Gastrocnemius medialis (tissue), 4 donors: Measurements from ENCODE around the gene IMP3. TPM values are rescaled to one million over a fixed set of nuclear protein-coding genes. Genes with fewer than 3 reads are reported as not detected.

Experiments used
- ATAC-seq, 2 donors: fragments of 150-250 bp; one replicate each; pipeline ENCODE4 v1.9.1; 2016
- DNase-seq, 2 donors: peaks; one replicate each; pipeline ENCODE4 v3.0.0-alpha.2; 2019
- H3K27ac ChIP-seq, 4 donors: fragments of 200-600 bp; sonication (generic); 1 replicate in 1 of 4; 2 replicates in 3 of 4; pipeline ENCODE4 v1.5.1; 2016 to 2018; ENCODE audit warnings: mild to moderate bottlenecking in 2 of 4, moderate library complexity in 1 of 4
- H3K27me3 ChIP-seq, 3 donors: fragments of 200-600 bp; sonication (generic) in 2 of 3; 1 replicate in 1 of 3; 2 replicates in 2 of 3; pipeline versions ENCODE4 v1.5.1 to v1.6.0; 2016 to 2019; ENCODE audit warnings: mild to moderate bottlenecking in 1 of 3, moderate library complexity in 1 of 3
- H3K36me3 ChIP-seq, 2 donors: fragments of 200-600 bp; sonication (generic) in 1 of 2; one replicate each; pipeline ENCODE4 v1.5.1; 2017 to 2018
- H3K4me1 ChIP-seq, 2 donors: fragments of 200-600 bp; sonication (generic) in 1 of 2; one replicate each; pipeline ENCODE4 v1.5.1; 2016 to 2017; ENCODE audit warnings: mild to moderate bottlenecking in 2 of 2
- H3K4me3 ChIP-seq, 4 donors: fragments of 200-600 bp; sonication (generic) in 3 of 4; 1 replicate in 1 of 4; 2 replicates in 3 of 4; pipeline ENCODE4 v1.5.1; 2016 to 2019; ENCODE audit warnings: mild to moderate bottlenecking in 2 of 4
- H3K9me3 ChIP-seq, 3 donors: fragments of 200-600 bp; sonication (generic) in 2 of 3; 1 replicate in 1 of 3; 2 replicates in 2 of 3; pipeline ENCODE4 v1.5.1; 2016 to 2019
- POLR2A ChIP-seq, 2 donors: fragments of 450-650 bp; IDR thresholded peaks; one replicate each; pipeline ENCODE4 v1.6.1; 2017; ENCODE audit warnings: antibody characterized with exemption in 2 of 2, mild to moderate bottlenecking in 2 of 2, moderate library complexity in 2 of 2
- in situ Hi-C, 4 donors: fragments of 200-750 bp; cut with MboI; loops; one replicate each; pipeline versions ENCODE4 v1.15.0 to v1.8.0; 2017; ENCODE audit warnings: low sequenced_read_pairs in 4 of 4
- intact Hi-C: fragments of 100-400 bp; cut with DNase I; formaldehyde crosslinking; loops from one replicate; pipeline ENCODE4 v1.15.1; 2023; ENCODE audit warnings: low total_unique reads
- total RNA-seq, 4 donors: library from RNA; depleted of rRNA; stranded (reverse); fragments of >200 nt; gene quantifications; one replicate each; pipeline versions ENCODE4 v1.1.0 to v1.2.3, GENCODE V29; 2016
- TF ChIP-seq, protein P1 (sequence below), 5 experiments: fragments of 450-650 bp in 3 of 5; fragments of 200-600 bp in 2 of 5; sonication (generic) in 2 of 5; IDR thresholded peaks in 4 of 5; conservative IDR thresholded peaks in 1 of 5; 1 replicate in 4 of 5; 2 replicates in 1 of 5; pipeline ENCODE4 v1.5.1; 2016 to 2019; ENCODE audit warnings: antibody characterized with exemption in 5 of 5, mild to moderate bottlenecking in 3 of 5, moderate library complexity in 3 of 5

The IMP3 gene
- total RNA-seq, 4 donors from 2014 or later = 110 to 184 (median 153) TPM

DNA sequence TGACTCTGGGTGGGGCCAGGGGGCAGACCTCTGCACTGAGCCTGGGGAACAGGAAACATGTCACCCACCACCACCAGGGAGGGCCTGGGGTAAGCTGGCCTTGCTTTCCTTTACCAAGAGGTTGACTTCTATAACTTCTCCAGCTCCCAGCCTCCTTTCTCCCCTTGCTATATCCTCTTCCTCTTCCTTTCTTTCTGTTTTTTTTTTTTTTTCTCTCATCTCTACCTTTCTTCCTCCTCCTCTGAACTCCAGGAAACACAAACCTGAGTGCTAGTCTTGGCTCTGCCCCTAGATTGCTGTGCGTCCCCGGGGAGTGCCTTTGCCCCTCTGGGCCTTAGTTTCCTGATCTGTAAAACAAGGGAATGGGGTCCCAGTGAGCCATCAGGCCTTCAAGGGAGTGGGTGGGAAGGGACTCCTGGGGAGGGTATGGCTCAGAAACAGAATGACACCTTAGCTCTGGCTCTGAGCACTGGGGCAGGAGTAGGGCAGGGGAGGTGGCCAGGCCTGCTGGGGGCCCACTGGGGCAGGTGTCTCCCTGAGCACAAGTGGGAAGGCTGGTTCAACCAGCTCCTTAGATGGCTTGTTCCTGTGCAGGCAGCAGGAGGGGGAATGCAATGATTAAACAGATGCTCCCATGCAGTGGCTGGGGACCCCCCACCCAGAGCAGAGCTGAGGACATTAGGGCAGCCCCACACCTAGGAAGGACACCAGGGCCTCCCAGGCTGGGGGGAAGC lies 12.0 kb upstream of the IMP3 start:
- no peaks in the 10 kb centered on the region for H3K36me3 ChIP-seq
- intact Hi-C loops (no loop called here), in situ Hi-C loops (no loop called here)
- H3K9me3 ChIP-seq = no peaks in the 10 kb centered on the region
- DNase-seq = no peak
- peak overlapping the region; percentile 12 to 87 (median 67) for H3K27ac ChIP-seq
- peak overlapping the region in 3 of 4 donors; percentile 18 to 74 (median 22) for H3K4me3 ChIP-seq
- ATAC-seq = no peak
- H3K4me1 ChIP-seq = peaks cover 18 to 25% of the 10 kb centered on the region in 2 donors
- no peaks in the 10 kb centered on the region for H3K27me3 ChIP-seq
- TF ChIP-seq, protein P1, sequence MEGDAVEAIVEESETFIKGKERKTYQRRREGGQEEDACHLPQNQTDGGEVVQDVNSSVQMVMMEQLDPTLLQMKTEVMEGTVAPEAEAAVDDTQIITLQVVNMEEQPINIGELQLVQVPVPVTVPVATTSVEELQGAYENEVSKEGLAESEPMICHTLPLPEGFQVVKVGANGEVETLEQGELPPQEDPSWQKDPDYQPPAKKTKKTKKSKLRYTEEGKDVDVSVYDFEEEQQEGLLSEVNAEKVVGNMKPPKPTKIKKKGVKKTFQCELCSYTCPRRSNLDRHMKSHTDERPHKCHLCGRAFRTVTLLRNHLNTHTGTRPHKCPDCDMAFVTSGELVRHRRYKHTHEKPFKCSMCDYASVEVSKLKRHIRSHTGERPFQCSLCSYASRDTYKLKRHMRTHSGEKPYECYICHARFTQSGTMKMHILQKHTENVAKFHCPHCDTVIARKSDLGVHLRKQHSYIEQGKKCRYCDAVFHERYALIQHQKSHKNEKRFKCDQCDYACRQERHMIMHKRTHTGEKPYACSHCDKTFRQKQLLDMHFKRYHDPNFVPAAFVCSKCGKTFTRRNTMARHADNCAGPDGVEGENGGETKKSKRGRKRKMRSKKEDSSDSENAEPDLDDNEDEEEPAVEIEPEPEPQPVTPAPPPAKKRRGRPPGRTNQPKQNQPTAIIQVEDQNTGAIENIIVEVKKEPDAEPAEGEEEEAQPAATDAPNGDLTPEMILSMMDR (IDR thresholded peaks at IDR 0.05 in 4 of 5, conservative IDR thresholded peaks at IDR 0.05 in 1 of 5) = no peak
- TF ChIP-seq POLR2A (IDR thresholded peaks at IDR 0.05) = no peak

DNA sequence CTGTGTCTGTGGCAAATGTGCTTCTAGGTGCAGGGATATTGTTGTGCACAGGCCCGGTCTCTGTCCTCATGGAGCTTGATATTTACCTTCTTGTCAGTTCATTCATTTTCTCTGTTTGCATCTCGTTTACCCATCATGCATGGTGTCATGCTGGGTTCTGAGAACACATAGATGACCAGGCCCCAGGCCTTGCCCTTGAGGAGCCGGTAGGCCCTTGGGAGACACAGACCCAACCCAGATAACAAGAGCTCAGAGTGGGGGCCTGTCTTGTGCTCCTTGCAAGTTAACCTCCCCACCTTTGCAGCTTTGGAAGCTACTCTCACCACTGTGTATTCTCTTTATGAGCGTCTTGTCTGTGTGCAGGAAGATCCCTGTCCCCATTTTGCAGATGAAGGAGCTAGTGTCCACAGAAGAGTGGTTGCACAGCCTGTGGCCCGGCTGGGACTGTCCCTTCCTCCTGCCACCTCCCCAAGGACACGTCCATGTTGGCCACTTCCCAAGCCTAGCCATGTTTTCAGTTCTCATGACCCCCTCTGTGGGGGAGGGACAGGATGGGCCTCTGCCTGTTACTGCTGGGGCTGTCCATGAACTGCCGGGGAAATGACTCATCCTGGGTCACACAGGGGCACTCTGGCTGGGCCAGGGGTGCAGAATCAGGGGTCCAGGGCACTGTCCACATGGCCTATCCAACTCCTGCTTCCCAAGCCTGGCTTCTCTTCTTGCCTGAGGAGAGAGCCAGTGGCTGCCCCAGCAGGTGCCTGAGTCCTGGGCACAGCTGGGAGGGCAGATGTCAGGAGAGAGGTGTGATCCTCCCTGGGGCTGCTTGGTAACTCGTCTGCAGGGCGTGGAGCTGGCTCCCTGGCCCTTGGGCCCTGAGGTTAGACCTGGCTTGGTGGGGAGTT lies 11.1 kb upstream of the IMP3 start:
- DNase-seq = no peak
- Histone ChIP-seq H3K4me1 (peaks cover 26 to 28% of the 10 kb centered on the region in 2 donors), H3K36me3 (no peaks in the 10 kb centered on the region), H3K27me3 (no peaks in the 10 kb centered on the region), H3K4me3 (peak overlapping the region; percentile 3 to 74 (median 22)), H3K27ac (peak overlapping the region; percentile 12 to 87 (median 67)), H3K9me3 (no peaks in the 10 kb centered on the region)
- ATAC-seq = peak in 1 of 2 donors; percentile 25
- TF ChIP-seq, protein P1 (IDR thresholded peaks at IDR 0.05 in 4 of 5, conservative IDR thresholded peaks at IDR 0.05 in 1 of 5) = no peak
- no peak for TF ChIP-seq POLR2A (IDR thresholded peaks at IDR 0.05)
- intact Hi-C loops (no loop called here), in situ Hi-C loops (no loop called here)

DNA sequence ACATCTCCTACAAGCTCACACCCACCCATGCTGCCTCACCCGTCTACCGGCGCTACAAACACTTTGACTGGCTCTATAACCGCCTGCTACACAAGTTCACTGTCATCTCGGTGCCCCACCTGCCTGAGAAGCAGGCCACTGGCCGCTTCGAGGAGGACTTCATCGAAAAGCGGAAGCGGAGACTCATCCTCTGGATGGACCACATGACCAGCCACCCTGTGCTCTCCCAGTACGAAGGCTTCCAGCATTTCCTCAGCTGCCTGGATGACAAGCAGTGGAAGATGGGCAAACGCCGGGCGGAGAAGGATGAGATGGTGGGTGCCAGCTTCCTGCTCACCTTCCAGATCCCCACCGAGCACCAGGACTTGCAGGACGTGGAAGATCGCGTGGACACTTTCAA lies 9.8 kb upstream of the IMP3 start:
- Histone ChIP-seq H3K4me3 (peak overlapping the region in 2 of 4 donors; percentile 74 to 76), H3K4me1 (peaks cover 26 to 28% of the 10 kb centered on the region in 2 donors)
- TF ChIP-seq POLR2A (IDR thresholded peaks at IDR 0.05) = no peak

DNA sequence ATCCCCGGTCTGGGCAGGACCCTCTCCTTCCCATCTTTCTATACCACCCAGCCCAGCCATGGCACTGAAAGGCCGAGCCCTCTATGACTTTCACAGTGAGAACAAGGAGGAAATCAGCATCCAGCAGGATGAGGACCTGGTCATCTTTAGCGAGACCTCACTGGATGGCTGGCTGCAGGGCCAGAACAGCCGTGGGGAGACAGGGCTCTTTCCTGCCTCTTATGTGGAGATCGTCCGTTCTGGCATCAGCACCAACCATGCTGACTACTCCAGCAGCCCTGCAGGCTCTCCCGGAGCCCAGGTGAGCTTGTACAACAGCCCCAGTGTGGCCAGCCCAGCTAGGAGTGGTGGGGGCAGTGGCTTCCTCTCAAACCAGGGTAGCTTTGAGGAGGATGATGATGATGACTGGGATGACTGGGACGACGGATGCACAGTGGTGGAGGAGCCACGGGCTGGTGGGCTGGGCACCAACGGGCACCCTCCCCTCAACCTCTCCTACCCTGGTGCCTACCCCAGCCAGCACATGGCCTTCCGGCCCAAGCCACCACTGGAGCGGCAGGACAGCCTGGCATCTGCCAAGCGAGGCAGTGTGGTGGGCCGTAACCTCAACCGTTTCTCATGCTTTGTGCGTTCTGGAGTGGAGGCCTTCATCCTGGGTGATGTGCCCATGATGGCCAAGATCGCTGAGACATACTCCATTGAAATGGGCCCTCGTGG lies 9.2 kb upstream of the IMP3 start:
- intact Hi-C loops = no loop called here
- DNase-seq (no peak), ATAC-seq (no peak)
- no peaks in the 10 kb centered on the region for H3K27me3 ChIP-seq
- H3K4me1 ChIP-seq = peaks cover 26 to 28% of the 10 kb centered on the region in 2 donors
- H3K27ac ChIP-seq = peak overlapping the region; percentile 80 to 87 (median 84)
- no peak for TF ChIP-seq POLR2A (IDR thresholded peaks at IDR 0.05)
- TF ChIP-seq, protein P1 (IDR thresholded peaks at IDR 0.05 in 4 of 5, conservative IDR thresholded peaks at IDR 0.05 in 1 of 5) = no peak
- in situ Hi-C loops = loop anchor here in 2 of 4 donors (25.0 kb wide), 1 partner anchor 287 kb away; the partner anchor contains the start of gene MAN2C1 (in 2 of the 2)
- H3K36me3 ChIP-seq = no peaks in the 10 kb centered on the region
- H3K9me3 ChIP-seq = no peaks in the 10 kb centered on the region
- H3K4me3 ChIP-seq = peak overlapping the region; percentile 74 to 85 (median 76)

More for the DNA sequence above, 9.8 kb upstream of the IMP3 start:
- peak overlapping the region in 3 of 4 donors; percentile 80 to 87 (median 85) for H3K27ac ChIP-seq
- DNase-seq (no peak), ATAC-seq (no peak)
- intact Hi-C loops = no loop called here
- no peaks in the 10 kb centered on the region for H3K9me3 ChIP-seq
- H3K36me3 ChIP-seq = no peaks in the 10 kb centered on the region
- H3K27me3 ChIP-seq = no peaks in the 10 kb centered on the region
- in situ Hi-C loops = loop anchor here in 2 of 4 donors (25.0 kb wide), 1 partner anchor 288 kb away; the partner anchor contains the start of gene MAN2C1 (in 2 of the 2)
